BJ (cell line): ENCODE measurements around the gene SIK2. TPM values are rescaled to one million over a fixed set of nuclear protein-coding genes. Genes with fewer than 3 reads are reported as not detected.

Source experiments
- CTCF ChIA-PET: fragments of 350-600 bp; formaldehyde crosslinking; extraction: SDS; loops from one replicate; lab custom pipeline; 2021; ENCODE audit warnings: antibody characterized with exemption, inconsistent platforms; lab: Yijun Ruan, JAX
- POLR2A ChIA-PET: fragments of 300-600 bp; sonication (Branson Sonifier 250); formaldehyde crosslinking; extraction: SDS; loops from one replicate; lab custom pipeline; 2021; ENCODE audit warnings: antibody characterized with exemption; lab: Charles Lee
- DNase-seq: peaks from one replicate; pipeline ENCODE4 v3.0.0-alpha.2; 2011; ENCODE audit warnings: low read depth
- H3K27me3 ChIP-seq: 2 replicates; pipeline ENCODE4 v1.6.0; 2011; ENCODE audit warnings: low read length; ENCODE audit not compliant: control insufficient read depth, insufficient read depth
- H3K36me3 ChIP-seq: 2 replicates; pipeline ENCODE4 v1.5.1; 2011; ENCODE audit warnings: low read length; ENCODE audit not compliant: control insufficient read depth, insufficient read depth
- H3K4me3 ChIP-seq: 2 replicates; pipeline ENCODE4 v1.5.1; 2011; ENCODE audit warnings: low read depth, mild to moderate bottlenecking, control low read depth, low read length
- CTCF ChIP-seq: IDR thresholded peaks from 2 replicates; pipeline ENCODE4 v1.5.1; 2011; ENCODE audit warnings: low read depth, mild to moderate bottlenecking, control low read depth, inconsistent platforms, low read length, moderate library complexity; ENCODE audit not compliant: insufficient read depth
- polyA plus RNA-seq: library from polyadenylated mRNA; depleted of rRNA; stranded (reverse); fragments of >200 nt; gene quantifications from 2 replicates; pipeline ENCODE4 v1.2.3, GENCODE V29; 2011

SIK2 gene
- polyA plus RNA-seq, 1 experiment = 24.2 TPM

GRCh38 chr11:111683806-111684205 lies 81.6 kb downstream of the SIK2 start:
- H3K36me3 ChIP-seq = peaks cover 3% of the 10 kb centered on the region; the same call in 1 of the 2 replicates
- H3K4me3 ChIP-seq = no peak overlapping the region
- CTCF ChIA-PET = interaction anchor here (1.3 to 2.0 kb wide), 2 partner anchors 12 to 16 kb away, joined by 3 to 6 read pairs; no protein-coding TSS in a partner anchor
- no peak for DNase-seq
- POLR2A ChIA-PET = no interaction called here
- no peaks in the 10 kb centered on the region for H3K27me3 ChIP-seq
- TF ChIP-seq CTCF = no peak

- Histone ChIP-seq H3K4me3 (no peak overlapping the region), H3K36me3 (peaks cover 3% of the 10 kb centered on the region; the same call in 1 of the 2 replicates), H3K27me3 (no peaks in the 10 kb centered on the region)
- ChIA-PET POLR2A (no interaction called here), CTCF (interaction anchor here (1.2 to 2.0 kb wide), 3 partner anchors 12 to 16 kb away, joined by 3 to 6 read pairs (median 4); no protein-coding TSS in a partner anchor)
- no peak for TF ChIP-seq CTCF
- DNase-seq = no peak
Observed at GRCh38 chr11:111684251-111684650, 82.0 kb downstream of the SIK2 start.

- Histone ChIP-seq H3K36me3 (peaks cover 3% of the 10 kb centered on the region; the same call in 1 of the 2 replicates), H3K27me3 (no peaks in the 10 kb centered on the region), H3K4me3 (no peak overlapping the region)
- POLR2A ChIA-PET = no interaction called here
- DNase-seq = no peak
- CTCF ChIA-PET = no interaction called here
- TF ChIP-seq CTCF = no peak
Observed at GRCh38 chr11:111688013-111688412, 85.8 kb downstream of the SIK2 start.

GRCh38 chr11:111691176-111691575 lies 88.9 kb downstream of the SIK2 start:
- Histone ChIP-seq H3K4me3 (no peak overlapping the region), H3K36me3 (peaks cover 2% of the 10 kb centered on the region), H3K27me3 (no peaks in the 10 kb centered on the region)
- DNase-seq = no peak
- TF ChIP-seq CTCF = no peak
- CTCF ChIA-PET = interaction anchor here (1.4 to 1.7 kb wide), 2 partner anchors 32 to 43 kb away, joined by 4 read pairs; no protein-coding TSS in a partner anchor
- POLR2A ChIA-PET = no interaction called here

- no peak for TF ChIP-seq CTCF
- ChIA-PET POLR2A (no interaction called here), CTCF (interaction anchor here (1.4 to 1.7 kb wide), 2 partner anchors 33 to 44 kb away, joined by 4 read pairs; no protein-coding TSS in a partner anchor)
- H3K4me3 ChIP-seq = no peak overlapping the region
- H3K27me3 ChIP-seq = no peaks in the 10 kb centered on the region
- peaks cover 1% of the 10 kb centered on the region for H3K36me3 ChIP-seq
- no peak for DNase-seq
Observed at GRCh38 chr11:111691741-111692140, 89.5 kb downstream of the SIK2 start.
